ENCODE measurements around the gene PCDH9. TPM values are rescaled to one million over a fixed set of nuclear protein-coding genes. Genes with fewer than 3 reads are reported as not detected.

PCDH9 gene
- total RNA-seq, 1 donor from 2014 or later = 10.4 TPM

GRCh38 chr13:67018775-67019174 is 211.4 kb downstream of the PCDH9 start:
- no peak overlapping the region for H3K4me3 ChIP-seq (ENCODE audit: insufficient read depth, low read depth, low read length)

GRCh38 chr13:67017276-67017675 is 212.9 kb downstream of the PCDH9 start:
- DNase-seq (ENCODE audit: low read depth) (no peak), FAIRE-seq (no peak)
- Histone ChIP-seq H3K4me1 (ENCODE audit: insufficient read depth, low read length) (no peaks in the 10 kb centered on the region), H3K27ac (ENCODE audit: low read depth, low read length) (no peak overlapping the region), H2AFZ (ENCODE audit: low read depth, low read length) (no peak overlapping the region), H3K9ac (ENCODE audit: low read length) (no peak overlapping the region), H3K9me3 (ENCODE audit: insufficient read depth, low read depth, low read length) (no peaks in the 10 kb centered on the region), H3K36me3 (ENCODE audit: insufficient read depth, low read length) (no peaks in the 10 kb centered on the region), H4K20me1 (ENCODE audit: insufficient read depth, low read length) (no peaks in the 10 kb centered on the region), H3K4me2 (ENCODE audit: low read length) (no peak overlapping the region), H3K4me3 (ENCODE audit: insufficient read depth, low read depth, low read length) (no peak overlapping the region), H3K27me3 (ENCODE audit: insufficient read depth, low read length) (no peaks in the 10 kb centered on the region), H3K79me2 (ENCODE audit: insufficient read depth, low read length) (no peaks in the 10 kb centered on the region)
- Mint-ChIP-seq H3K36me3 (ENCODE audit: low read depth, unreplicated experiment) (no peaks in the 10 kb centered on the region), H3K27ac (ENCODE audit: unreplicated experiment) (no peak overlapping the region), H3K4me1 (ENCODE audit: low read depth, unreplicated experiment) (peaks cover 5% of the 10 kb centered on the region), H3K4me3 (ENCODE audit: unreplicated experiment) (no peak overlapping the region), H3K27me3 (ENCODE audit: low read depth, unreplicated experiment) (no peaks in the 10 kb centered on the region), H3K9me3 (ENCODE audit: unreplicated experiment) (no peaks in the 10 kb centered on the region)
- TF ChIP-seq, protein P1, sequence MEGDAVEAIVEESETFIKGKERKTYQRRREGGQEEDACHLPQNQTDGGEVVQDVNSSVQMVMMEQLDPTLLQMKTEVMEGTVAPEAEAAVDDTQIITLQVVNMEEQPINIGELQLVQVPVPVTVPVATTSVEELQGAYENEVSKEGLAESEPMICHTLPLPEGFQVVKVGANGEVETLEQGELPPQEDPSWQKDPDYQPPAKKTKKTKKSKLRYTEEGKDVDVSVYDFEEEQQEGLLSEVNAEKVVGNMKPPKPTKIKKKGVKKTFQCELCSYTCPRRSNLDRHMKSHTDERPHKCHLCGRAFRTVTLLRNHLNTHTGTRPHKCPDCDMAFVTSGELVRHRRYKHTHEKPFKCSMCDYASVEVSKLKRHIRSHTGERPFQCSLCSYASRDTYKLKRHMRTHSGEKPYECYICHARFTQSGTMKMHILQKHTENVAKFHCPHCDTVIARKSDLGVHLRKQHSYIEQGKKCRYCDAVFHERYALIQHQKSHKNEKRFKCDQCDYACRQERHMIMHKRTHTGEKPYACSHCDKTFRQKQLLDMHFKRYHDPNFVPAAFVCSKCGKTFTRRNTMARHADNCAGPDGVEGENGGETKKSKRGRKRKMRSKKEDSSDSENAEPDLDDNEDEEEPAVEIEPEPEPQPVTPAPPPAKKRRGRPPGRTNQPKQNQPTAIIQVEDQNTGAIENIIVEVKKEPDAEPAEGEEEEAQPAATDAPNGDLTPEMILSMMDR (IDR thresholded peaks at IDR 0.05; ENCODE audit: insufficient read depth, low read depth, low read length) = no peak
- no peak for TF ChIP-seq EZH2 (IDR thresholded peaks at IDR 0.05; ENCODE audit: insufficient read depth, low read length)

More at GRCh38 chr13:67018775-67019174, 211.4 kb downstream of the PCDH9 start:
- H3K27me3 Mint-ChIP-seq (ENCODE audit: low read depth, unreplicated experiment) = no peaks in the 10 kb centered on the region
- Histone ChIP-seq H3K27me3 (ENCODE audit: insufficient read depth, low read length) (no peaks in the 10 kb centered on the region), H3K4me2 (ENCODE audit: low read length) (no peak overlapping the region), H3K79me2 (ENCODE audit: insufficient read depth, low read length) (no peaks in the 10 kb centered on the region), H3K9me3 (ENCODE audit: insufficient read depth, low read depth, low read length) (no peaks in the 10 kb centered on the region), H3K36me3 (ENCODE audit: insufficient read depth, low read length) (no peaks in the 10 kb centered on the region), H2AFZ (ENCODE audit: low read depth, low read length) (no peak overlapping the region), H3K27ac (ENCODE audit: low read depth, low read length) (no peak overlapping the region), H4K20me1 (ENCODE audit: insufficient read depth, low read length) (no peaks in the 10 kb centered on the region), H3K9ac (ENCODE audit: low read length) (no peak overlapping the region), H3K4me1 (ENCODE audit: insufficient read depth, low read length) (no peaks in the 10 kb centered on the region)
- FAIRE-seq (no peak), DNase-seq (ENCODE audit: low read depth) (no peak)
- no peak overlapping the region for H3K27ac Mint-ChIP-seq (ENCODE audit: unreplicated experiment)
- TF ChIP-seq, protein P1 (IDR thresholded peaks at IDR 0.05; ENCODE audit: insufficient read depth, low read depth, low read length) = no peak
- TF ChIP-seq EZH2 (IDR thresholded peaks at IDR 0.05; ENCODE audit: insufficient read depth, low read length) = no peak
- no peak overlapping the region for H3K4me3 Mint-ChIP-seq (ENCODE audit: unreplicated experiment)
- peaks cover 8% of the 10 kb centered on the region for H3K4me1 Mint-ChIP-seq (ENCODE audit: low read depth, unreplicated experiment)
- H3K36me3 Mint-ChIP-seq (ENCODE audit: low read depth, unreplicated experiment) = no peaks in the 10 kb centered on the region
- no peaks in the 10 kb centered on the region for H3K9me3 Mint-ChIP-seq (ENCODE audit: unreplicated experiment)

DNA sequence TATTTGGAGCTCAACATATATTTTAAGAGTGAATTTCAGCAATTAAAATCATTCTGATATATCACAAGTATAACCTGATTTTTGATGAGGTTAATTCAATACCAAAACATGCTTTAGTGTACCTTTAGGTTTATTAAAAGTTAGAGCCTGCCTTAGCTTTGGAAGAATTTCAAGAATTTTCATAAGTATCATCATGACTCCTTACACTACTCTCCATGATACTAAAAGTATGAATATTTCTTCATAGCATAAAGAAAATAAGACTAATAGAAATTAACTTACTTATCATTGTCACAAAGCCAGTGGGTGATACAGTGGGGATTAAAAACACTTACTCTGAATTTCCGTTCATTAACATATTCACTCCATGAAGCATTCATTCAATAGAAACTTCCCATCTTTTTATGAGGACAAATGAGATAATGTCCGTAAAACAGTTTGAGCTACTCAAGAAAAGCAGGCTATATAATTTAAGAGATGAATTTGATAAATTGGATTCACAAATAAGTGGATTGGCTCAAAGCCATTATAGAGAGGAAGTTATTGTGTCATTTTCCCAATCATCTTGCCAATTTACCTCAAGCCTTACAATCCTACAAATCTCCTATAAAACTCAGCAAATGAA is 214.0 kb downstream of the PCDH9 start:
- Histone ChIP-seq H3K9ac (ENCODE audit: low read length) (no peak overlapping the region), H3K79me2 (ENCODE audit: insufficient read depth, low read length) (no peaks in the 10 kb centered on the region), H3K4me3 (ENCODE audit: insufficient read depth, low read depth, low read length) (no peak overlapping the region), H3K4me1 (ENCODE audit: insufficient read depth, low read length) (no peaks in the 10 kb centered on the region), H3K9me3 (ENCODE audit: insufficient read depth, low read depth, low read length) (no peaks in the 10 kb centered on the region), H3K27me3 (ENCODE audit: insufficient read depth, low read length) (no peaks in the 10 kb centered on the region), H3K36me3 (ENCODE audit: insufficient read depth, low read length) (no peaks in the 10 kb centered on the region), H3K4me2 (ENCODE audit: low read length) (no peak overlapping the region), H3K27ac (ENCODE audit: low read depth, low read length) (no peak overlapping the region), H4K20me1 (ENCODE audit: insufficient read depth, low read length) (no peaks in the 10 kb centered on the region), H2AFZ (ENCODE audit: low read depth, low read length) (no peak overlapping the region)
- H3K4me3 Mint-ChIP-seq (ENCODE audit: unreplicated experiment) = no peak overlapping the region
- no peak overlapping the region for H3K27ac Mint-ChIP-seq (ENCODE audit: unreplicated experiment)
- no peaks in the 10 kb centered on the region for H3K27me3 Mint-ChIP-seq (ENCODE audit: low read depth, unreplicated experiment)
- no peaks in the 10 kb centered on the region for H3K9me3 Mint-ChIP-seq (ENCODE audit: unreplicated experiment)
- no peaks in the 10 kb centered on the region for H3K36me3 Mint-ChIP-seq (ENCODE audit: low read depth, unreplicated experiment)
- FAIRE-seq = no peak
- peaks cover 5% of the 10 kb centered on the region for H3K4me1 Mint-ChIP-seq (ENCODE audit: low read depth, unreplicated experiment)
- TF ChIP-seq EZH2 (IDR thresholded peaks at IDR 0.05; ENCODE audit: insufficient read depth, low read length) = no peak
- TF ChIP-seq, protein P1 (IDR thresholded peaks at IDR 0.05; ENCODE audit: insufficient read depth, low read depth, low read length) = no peak
- no peak for DNase-seq (ENCODE audit: low read depth)

Data from astrocyte (in vitro differentiated cells and primary cell).